A549 (cell line): ENCODE measurements around the gene FOXK1. TPM values are rescaled to one million over a fixed set of nuclear protein-coding genes. Genes with fewer than 3 reads are reported as not detected.

Experiments
- ATAC-seq, 2 experiments: fragments of 200-7000 bp in 1 of 2; fragments of >200 bp in 1 of 2; cut with Nextera tagmentation in 1 of 2; cut with Tn5 transposase in 1 of 2; 3 replicates each; pipeline versions ENCODE4 v1.8.0 to v1.9.1; 2018 to 2020; ENCODE audit warnings: mild to moderate bottlenecking in 1 of 2, moderate library complexity in 1 of 2
- CTCF ChIA-PET: fragments of 300-600 bp; sonication (Branson Sonifier 250); formaldehyde crosslinking; extraction: SDS; loops from one replicate; lab custom pipeline; 2021; ENCODE audit warnings: antibody characterized with exemption, inconsistent platforms; lab: Yijun Ruan, JAX
- POLR2A ChIA-PET: fragments of 350-600 bp; formaldehyde crosslinking; extraction: SDS; loops from one replicate; lab custom pipeline; 2021; ENCODE audit warnings: antibody characterized with exemption, inconsistent platforms; lab: Yijun Ruan, JAX
- DNase-seq, 2 experiments: peaks; one replicate each; pipeline versions ENCODE4 v3.0.0 to v3.0.0-alpha.2; 2011 to 2016; ENCODE audit warnings: low read depth in 1 of 2, low spot score in 1 of 2
- FAIRE-seq: peaks from 2 replicates; lab custom pipeline; 2011; peaks lifted over from hg19 to GRCh38; lab: Jason Lieb, UNC
- H3K27ac ChIP-seq, 2 experiments: fragments of >200 bp; sonication (Bioruptor Twin); formaldehyde crosslinking; 3 replicates each; pipeline ENCODE4 v1.5.1; 2016 to 2017
- H3K4me1 ChIP-seq: fragments of >200 bp; sonication (Bioruptor Twin); formaldehyde crosslinking; 3 replicates; pipeline ENCODE4 v1.6.1; 2016
- H3K4me2 ChIP-seq: fragments of >200 bp; sonication (Bioruptor Twin); formaldehyde crosslinking; 3 replicates; pipeline ENCODE4 v1.6.1; 2016
- H3K4me3 ChIP-seq: fragments of >200 bp; sonication (Bioruptor Twin); formaldehyde crosslinking; 3 replicates; pipeline ENCODE4 v1.5.1; 2016
- H3K9me3 ChIP-seq: fragments of >200 bp; sonication (Bioruptor Twin); formaldehyde crosslinking; 3 replicates; pipeline ENCODE4 v1.6.1; 2016
- BCL3 ChIP-seq: fragments of >200 bp; sonication (Bioruptor Twin); formaldehyde crosslinking; IDR thresholded peaks from 3 replicates; pipeline ENCODE4 v1.6.1; 2016
- CHD2 ChIP-seq: fragments of 150-350 bp; IDR thresholded peaks from 2 replicates; pipeline ENCODE4 v1.6.1; 2014; ENCODE audit warnings: low read length; ENCODE audit not compliant: partially characterized antibody
- CTCF ChIP-seq: fragments of >200 bp; sonication (Bioruptor Twin); formaldehyde crosslinking; IDR thresholded peaks from 3 replicates; pipeline ENCODE4 v1.5.1; 2016
- ELK1 ChIP-seq: fragments of 150-350 bp; IDR thresholded peaks from 2 replicates; pipeline ENCODE4 v1.6.1; 2014; ENCODE audit warnings: low read depth, mild to moderate bottlenecking, low read length
- FOSL2 ChIP-seq, 2 experiments: fragments of 450-650 bp in 1 of 2; fragments of >200 bp in 1 of 2; sonication (Bioruptor Twin) in 1 of 2; formaldehyde crosslinking; IDR thresholded peaks; 2 replicates each; pipeline versions ENCODE4 v1.5.0 to v1.6.1; 2016 to 2020; ENCODE audit warnings: mild to moderate bottlenecking in 1 of 2, moderate library complexity in 1 of 2
- HMGXB4 ChIP-seq: fragments of 250-450 bp; sonication (Bioruptor Pico); IDR thresholded peaks from 2 replicates; pipeline ENCODE4 v1.5.0; 2021; ENCODE audit warnings: mild to moderate bottlenecking, moderate library complexity, borderline replicate concordance
- NFE2L2 ChIP-seq: fragments of 150-350 bp; conservative IDR thresholded peaks from 2 replicates; pipeline ENCODE4 v1.6.1; 2014; ENCODE audit warnings: low read length
- PBX3 ChIP-seq: IDR thresholded peaks from 2 replicates; pipeline ENCODE4 v1.6.1; 2012
- POLR2A ChIP-seq: IDR thresholded peaks from 2 replicates; pipeline ENCODE4 v1.6.1; 2012; ENCODE audit warnings: mild to moderate bottlenecking, low read length
- RAD21 ChIP-seq, 2 experiments: fragments of >200 bp in 1 of 2; sonication (Bioruptor Twin) in 1 of 2; formaldehyde crosslinking in 1 of 2; IDR thresholded peaks in 1 of 2; conservative IDR thresholded peaks in 1 of 2; 2 replicates in 1 of 2; 3 replicates in 1 of 2; pipeline ENCODE4 v1.6.1; 2012 to 2018; ENCODE audit warnings: inconsistent platforms in 1 of 2
- RARB ChIP-seq: fragments of 250-450 bp; sonication (Bioruptor Pico); IDR thresholded peaks from 2 replicates; pipeline ENCODE4 v1.8.0; 2021; ENCODE audit warnings: mild to moderate bottlenecking, moderate library complexity
- RCOR1 ChIP-seq: fragments of 150-350 bp; IDR thresholded peaks from 2 replicates; pipeline ENCODE4 v1.6.1; 2014; ENCODE audit warnings: antibody characterized with exemption, low read length, low read depth
- REST ChIP-seq: fragments of 200-600 bp; sonication (generic); IDR thresholded peaks from 2 replicates; pipeline ENCODE4 v1.6.1; 2016; ENCODE audit warnings: antibody characterized with exemption, mild to moderate bottlenecking, moderate library complexity
- RFX5 ChIP-seq: fragments of 450-650 bp; IDR thresholded peaks from 2 replicates; pipeline ENCODE4 v1.7.1; 2014; ENCODE audit warnings: antibody characterized with exemption, mild to moderate bottlenecking, moderate library complexity
- SREBF2 ChIP-seq: fragments of 450-650 bp; IDR thresholded peaks from 2 replicates; pipeline ENCODE4 v1.6.1; 2014; ENCODE audit warnings: mild to moderate bottlenecking, moderate library complexity
- ZNF302 ChIP-seq: fragments of 250-450 bp; sonication (Bioruptor Pico); IDR thresholded peaks from 2 replicates; pipeline ENCODE4 v1.9.0; 2021; ENCODE audit warnings: inconsistent platforms, mild to moderate bottlenecking, moderate library complexity
- ZSCAN20 ChIP-seq: fragments of 250-450 bp; sonication (Bioruptor Pico); IDR thresholded peaks from 2 replicates; pipeline ENCODE4 v1.8.0; 2022; ENCODE audit warnings: mild to moderate bottlenecking, moderate library complexity
- WGBS: methylation state at CpG from one replicate; pipeline ENCODE4 v1.1.6; 2017; ENCODE audit errors: missing lambda C conversion rate; 5-methylcytosine and 5-hydroxymethylcytosine counted together
- polyA plus RNA-seq, 4 experiments: library from polyadenylated mRNA; depleted of rRNA in 3 of 4; stranded (reverse); fragments of >200 nt; fragmentation: RNase III in 1 of 4; extraction: RNeasy Plus Mini Kit Qiagen cat#74134 plus additional on column Dnase treatment in 1 of 4; gene quantifications; 2 replicates in 3 of 4; 3 replicates in 1 of 4; pipeline ENCODE4 v1.2.3, GENCODE V29; 2011 to 2017

The FOXK1 gene
- polyA plus RNA-seq, 2 of the 4 experiments (the other 2 are of a cell fraction): 6.8 to 10.9 TPM

GRCh38 chr7:4769761-4770160 lies 87.7 kb downstream of the FOXK1 start:
- CTCF ChIA-PET: interaction anchor here (0.7 to 1.7 kb wide), 2 partner anchors 16 to 560 kb away, joined by 4 to 5 read pairs; no protein-coding TSS in a partner anchor
- no peak overlapping the region for H3K4me3 ChIP-seq
- peaks cover 13% of the 10 kb centered on the region; the same call in 1 of the 3 replicates for H3K4me1 ChIP-seq
- TF ChIP-seq POLR2A: no peak
- no peak for TF ChIP-seq RAD21 (conservative IDR thresholded peaks at IDR 0.05 in 1 of 2, IDR thresholded peaks at IDR 0.05 in 1 of 2)
- TF ChIP-seq FOSL2 (IDR thresholded peaks at IDR 0.05): no peak
- no peak for TF ChIP-seq FOSL2 (CRISPR knock-in tag; IDR thresholded peaks at IDR 0.05)
- TF ChIP-seq NFE2L2: no peak
- no peak for TF ChIP-seq CHD2
- TF ChIP-seq ELK1: no peak
- no peak for TF ChIP-seq HMGXB4 (CRISPR knock-in tag)
- no peak for TF ChIP-seq PBX3
- no peak for TF ChIP-seq BCL3
- no peak for TF ChIP-seq CTCF
- TF ChIP-seq REST: no peak
- no peak for TF ChIP-seq RFX5
- TF ChIP-seq ZSCAN20 (CRISPR knock-in tag): no peak
- no peak for TF ChIP-seq SREBF2
- no peak for TF ChIP-seq RCOR1
- no peak for TF ChIP-seq RARB (CRISPR knock-in tag)
- no peak for TF ChIP-seq ZNF302 (CRISPR knock-in tag)
- WGBS: 86% methylated on average over 7 of the region's 7 CpGs
- POLR2A ChIA-PET: no interaction called here
- DNase-seq (no peak), ATAC-seq (no peak), FAIRE-seq (no peak)
- no peaks in the 10 kb centered on the region for H3K9me3 ChIP-seq
- no peak overlapping the region for H3K4me2 ChIP-seq
- H3K27ac ChIP-seq: no peak overlapping the region
